Retina (tissue), 1 donor: ENCODE data around the gene HDAC10.

Experiments used
- DNase-seq: peaks from one replicate; pipeline ENCODE4 v3.0.0-alpha.2; 2016

HDAC10 gene

DNA sequence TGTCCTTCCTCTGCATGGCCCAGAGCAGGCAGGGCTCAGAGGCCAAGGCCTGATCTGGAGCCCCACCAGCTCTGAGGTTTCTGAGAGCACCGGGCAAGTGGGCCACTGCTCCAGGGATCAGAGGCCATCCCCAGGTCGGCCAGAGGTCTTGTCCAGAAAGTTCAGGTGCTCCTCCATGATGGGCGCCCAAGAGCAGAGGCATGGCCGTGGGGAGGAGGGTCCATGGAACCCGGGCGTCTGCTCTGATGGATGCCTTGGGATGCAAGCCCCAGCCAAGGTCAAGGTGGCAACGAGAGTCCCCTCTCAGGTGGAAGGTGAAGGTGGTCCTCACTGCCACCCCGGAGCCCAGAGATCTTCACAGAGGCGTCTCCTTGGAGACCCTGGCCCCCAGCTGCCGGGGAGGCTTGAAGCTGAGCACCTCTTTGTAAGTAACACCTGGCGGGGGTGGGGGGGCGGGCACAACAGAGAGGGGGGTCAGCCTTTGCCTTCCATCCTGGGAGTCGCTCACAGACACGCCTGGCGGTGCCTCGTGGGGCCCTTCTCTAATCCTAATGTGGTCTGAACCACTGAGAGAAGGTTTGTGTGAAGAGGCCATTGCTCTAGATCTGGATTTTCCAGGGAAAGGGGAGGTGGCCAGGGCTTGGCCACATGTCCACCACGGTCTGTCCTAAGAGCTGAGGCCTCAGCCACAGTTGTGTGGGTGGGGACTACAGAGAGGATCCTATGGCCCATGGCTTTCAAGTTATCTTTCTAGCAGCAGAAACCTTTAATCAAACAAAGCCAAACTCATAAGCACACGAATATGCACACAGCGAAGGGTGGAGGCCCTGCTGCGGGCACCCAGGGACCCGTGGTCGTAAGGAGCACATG, 2.2 kb upstream of the HDAC10 start:
- DNase-seq: no peak

DNA sequence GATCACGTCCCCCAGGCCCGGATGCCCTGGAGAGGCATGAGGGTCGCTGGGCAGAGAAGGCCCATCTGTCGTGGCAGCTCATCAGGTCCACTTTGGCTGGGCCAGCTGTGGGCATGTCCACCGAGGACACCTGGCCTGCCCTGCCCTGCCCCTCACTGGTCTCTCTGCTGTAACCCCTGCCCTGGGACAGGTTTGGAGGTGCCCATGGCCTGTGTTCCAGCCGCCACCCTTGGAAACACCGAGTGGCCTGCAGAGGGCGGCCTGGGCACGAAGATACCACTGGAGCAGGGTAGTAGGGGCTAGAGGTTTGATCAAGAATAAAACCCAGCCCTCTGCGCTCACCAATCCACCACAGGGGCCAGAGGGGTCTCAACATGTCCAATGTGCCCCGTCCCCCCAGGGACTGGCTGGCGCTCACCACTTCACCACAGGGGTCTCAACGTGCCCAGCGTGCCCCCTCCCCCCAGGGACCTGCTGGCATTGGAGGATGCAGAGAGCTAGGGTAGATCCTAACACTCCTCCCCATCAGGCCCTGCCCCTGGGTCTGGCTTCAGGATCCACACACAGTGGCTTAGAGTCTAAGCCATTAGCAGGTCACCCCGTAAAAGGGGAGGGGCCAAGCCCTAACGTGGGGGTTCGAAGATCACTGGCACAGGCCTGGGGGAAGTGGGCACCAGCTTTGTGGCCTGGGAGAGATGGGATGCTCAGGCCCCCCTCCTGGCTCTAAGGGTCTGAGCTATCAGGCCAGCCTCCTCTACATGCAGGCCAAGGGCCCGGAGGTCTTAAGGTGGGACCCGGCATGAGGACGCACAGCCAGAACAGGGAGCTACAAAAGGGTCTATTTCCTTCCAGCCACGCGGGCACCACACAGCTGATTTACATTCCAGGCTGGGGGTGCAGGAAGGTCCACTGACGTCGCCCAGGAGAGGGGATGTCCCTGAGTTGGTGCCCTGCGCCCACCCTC, 1.3 kb upstream of the HDAC10 start:
- DNase-seq: peak; percentile 76

DNA sequence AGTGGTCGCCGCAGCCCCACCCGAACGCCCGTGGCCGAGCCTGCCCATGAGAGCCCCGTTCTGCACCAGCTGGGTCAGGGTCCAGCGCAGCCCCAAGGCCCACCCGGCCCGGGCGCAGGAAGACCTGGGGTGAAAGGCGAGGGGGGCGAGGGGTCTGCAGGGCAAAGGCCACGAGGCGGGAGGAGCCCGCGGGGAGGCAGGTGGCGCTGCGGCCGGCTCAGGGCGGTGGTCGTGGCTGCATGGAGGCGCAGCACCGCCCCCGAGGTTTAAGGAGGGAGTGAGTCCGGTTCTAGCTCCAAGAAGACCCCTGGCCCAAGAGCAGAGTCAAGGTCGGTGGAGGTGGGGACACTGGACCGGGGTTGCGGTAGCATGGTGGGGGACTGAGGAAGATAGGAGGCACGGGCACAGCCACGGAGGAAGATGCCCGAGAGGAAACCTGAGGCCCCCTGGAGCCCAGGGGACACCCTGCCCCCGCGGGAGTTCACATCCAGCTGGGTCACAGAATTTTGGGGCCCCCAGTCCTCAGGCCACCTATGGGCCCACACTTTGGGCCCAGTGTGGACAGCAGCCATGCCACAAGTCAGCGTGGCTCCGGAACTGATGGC, 514 bp upstream of the HDAC10 start:
- no peak for DNase-seq

DNA sequence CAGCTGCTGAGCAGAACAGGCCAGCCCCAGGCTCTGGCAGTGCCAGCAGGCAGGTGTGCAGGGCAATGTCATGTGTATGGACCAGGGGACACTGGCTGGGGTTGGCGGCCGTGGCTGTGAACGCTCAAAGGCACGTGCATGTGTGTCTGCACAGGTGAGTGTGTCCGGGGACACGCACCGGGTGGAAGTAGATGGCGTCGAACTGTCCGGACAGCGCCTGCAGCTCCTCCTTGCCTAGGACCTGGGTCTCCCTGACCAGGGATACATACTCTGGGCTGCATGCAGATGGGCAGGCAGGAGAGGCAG, 863 bp downstream of the HDAC10 start:
- no peak for DNase-seq

DNA sequence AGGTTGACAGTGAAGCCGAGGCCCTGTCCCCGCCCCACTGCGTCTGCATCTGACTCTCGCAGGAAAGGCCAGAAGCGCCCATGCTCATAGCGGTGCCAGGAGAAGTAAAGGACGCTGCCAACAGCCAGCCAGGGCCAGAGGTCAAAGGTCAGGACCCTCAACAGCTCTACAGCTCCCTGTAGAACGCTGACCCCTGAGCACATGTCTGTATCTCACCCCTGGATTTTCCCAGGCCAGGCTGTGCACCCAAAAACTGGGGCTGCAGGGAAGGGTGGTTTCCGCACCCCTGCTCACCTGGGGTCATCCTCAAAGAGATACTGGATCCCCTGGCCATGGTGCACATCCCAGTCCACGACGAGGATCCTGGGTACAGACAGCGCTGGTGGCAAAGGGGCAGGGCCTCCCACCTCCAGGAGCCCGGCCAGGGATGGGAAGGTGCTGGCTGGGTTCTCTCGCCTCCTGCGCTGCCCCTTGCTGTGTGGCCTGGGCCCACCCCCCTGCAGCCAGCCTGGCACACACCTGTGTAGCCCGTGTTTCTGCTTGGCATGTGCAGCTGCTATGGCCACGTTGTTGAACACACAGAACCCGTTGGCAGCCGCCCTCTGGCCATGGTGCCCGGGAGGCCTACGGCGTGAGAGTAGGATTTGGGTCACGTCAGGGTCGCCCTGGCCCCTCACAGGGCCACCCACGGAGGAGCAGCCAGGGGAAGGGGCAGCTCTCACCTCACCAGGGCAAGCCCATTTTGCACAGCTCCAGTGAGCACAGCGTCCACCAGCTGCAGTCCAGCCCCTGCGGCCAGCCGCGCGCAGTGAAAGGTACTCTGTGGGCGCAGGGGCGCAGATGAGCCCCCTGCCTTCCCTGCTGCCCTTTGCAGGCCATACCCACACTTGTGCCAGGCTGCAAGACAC, 1.5 kb downstream of the HDAC10 start:
- no peak for DNase-seq

DNA sequence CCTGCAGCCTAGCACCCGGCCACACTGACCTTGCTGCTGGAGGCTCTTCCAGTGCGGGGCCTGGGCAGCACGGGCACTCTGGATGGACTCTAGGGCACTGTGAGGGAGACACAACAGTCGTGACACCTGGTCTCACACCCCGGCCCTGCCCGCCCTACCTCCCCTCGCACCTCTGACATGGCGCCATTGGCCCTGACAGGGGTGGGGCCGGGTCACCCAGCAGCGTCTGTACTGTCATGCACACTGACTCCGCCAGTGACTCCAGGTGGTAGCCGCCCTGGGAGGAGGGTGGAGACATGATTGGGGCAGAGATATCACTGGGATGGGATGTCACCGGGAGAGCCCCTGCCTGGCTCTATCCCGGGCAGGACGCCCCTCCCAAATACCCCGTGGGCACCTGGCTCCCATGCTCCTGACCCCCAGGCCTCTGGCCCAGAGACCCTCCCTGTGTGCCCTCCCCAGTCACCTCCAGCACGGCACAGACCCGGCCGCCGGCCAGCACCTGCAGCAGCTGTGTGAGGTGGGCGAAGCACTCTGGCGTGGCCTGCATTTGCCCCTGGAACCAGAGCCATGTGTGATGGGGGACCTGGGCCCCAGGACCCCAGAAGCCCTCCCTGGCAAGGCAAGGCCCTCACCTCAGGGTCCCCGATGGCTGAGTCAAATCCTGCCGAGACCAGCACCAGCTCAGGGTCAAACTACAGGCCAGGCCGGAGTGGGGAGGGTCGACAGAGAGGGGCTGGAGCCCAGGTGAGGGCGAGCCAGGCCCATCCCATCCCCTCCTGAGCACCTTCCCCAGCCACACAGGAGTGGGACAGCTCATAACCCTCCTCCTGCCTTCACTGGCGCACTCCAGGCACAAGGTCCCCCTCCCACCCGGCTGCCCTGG, 2.6 kb downstream of the HDAC10 start:
- DNase-seq: no peak

DNA sequence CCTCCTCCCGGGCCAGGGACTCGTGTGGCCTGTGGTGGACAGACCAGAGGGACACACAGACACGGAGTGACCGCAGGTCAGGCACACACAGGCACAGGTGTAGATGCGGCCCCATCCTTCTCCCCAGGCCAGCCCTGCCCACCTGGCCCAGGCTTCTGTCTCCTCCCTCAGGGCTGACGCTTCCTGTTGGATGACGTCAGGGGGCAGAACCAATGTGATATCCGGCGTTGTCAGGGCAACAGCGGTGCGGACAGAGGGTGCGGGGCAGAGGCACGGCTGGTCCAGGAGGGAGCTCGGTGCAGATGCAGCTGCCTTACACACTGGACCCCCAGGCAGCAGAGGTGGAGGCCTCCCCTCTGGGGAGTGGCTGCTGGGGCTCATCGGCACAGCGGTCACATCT, 3.3 kb downstream of the HDAC10 start:
- no peak for DNase-seq

DNA sequence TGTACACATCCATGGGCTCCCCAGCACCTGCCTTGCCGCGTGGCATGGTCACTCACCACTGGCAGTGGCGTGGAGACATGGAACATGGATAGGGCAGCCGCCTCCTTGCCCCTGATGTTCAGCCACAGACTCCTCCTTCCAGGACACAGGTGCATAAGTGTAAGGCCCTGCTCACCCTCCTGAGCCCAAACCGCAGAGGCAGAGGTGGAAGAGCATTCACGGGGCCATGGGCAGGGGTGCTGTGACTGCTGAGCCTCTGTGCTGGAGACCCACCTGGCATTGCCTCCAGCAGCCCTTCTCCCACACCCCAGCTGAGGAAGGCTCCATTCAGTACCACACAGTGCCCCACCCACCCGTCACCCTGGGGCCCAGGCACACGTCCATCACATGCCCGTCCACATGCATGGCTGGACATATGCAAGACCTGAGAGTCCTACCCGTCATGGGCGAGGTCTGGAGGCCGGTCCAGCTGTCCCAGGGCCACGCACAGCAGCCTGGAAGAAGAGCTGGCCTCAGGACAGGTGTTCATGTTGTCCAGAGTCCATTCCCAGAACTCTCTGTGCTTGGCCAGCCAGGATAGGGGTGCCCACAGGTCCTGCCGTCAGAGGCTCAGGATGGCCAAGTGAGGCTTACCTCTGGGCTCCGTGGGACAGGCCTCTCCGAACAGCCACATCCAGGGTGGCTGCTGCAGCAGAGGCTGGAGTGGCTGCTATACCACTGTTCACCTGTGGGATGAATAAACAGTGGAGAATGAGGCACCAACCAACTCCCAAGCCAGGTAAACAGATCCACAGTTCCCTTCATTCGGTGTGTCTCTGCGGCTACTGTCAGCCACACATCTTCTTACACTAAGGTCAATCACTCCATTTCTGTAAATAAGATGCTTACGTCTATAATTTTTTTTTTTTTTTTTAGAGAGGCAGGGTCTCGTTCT, 4.6 kb downstream of the HDAC10 start:
- no peak for DNase-seq

DNA sequence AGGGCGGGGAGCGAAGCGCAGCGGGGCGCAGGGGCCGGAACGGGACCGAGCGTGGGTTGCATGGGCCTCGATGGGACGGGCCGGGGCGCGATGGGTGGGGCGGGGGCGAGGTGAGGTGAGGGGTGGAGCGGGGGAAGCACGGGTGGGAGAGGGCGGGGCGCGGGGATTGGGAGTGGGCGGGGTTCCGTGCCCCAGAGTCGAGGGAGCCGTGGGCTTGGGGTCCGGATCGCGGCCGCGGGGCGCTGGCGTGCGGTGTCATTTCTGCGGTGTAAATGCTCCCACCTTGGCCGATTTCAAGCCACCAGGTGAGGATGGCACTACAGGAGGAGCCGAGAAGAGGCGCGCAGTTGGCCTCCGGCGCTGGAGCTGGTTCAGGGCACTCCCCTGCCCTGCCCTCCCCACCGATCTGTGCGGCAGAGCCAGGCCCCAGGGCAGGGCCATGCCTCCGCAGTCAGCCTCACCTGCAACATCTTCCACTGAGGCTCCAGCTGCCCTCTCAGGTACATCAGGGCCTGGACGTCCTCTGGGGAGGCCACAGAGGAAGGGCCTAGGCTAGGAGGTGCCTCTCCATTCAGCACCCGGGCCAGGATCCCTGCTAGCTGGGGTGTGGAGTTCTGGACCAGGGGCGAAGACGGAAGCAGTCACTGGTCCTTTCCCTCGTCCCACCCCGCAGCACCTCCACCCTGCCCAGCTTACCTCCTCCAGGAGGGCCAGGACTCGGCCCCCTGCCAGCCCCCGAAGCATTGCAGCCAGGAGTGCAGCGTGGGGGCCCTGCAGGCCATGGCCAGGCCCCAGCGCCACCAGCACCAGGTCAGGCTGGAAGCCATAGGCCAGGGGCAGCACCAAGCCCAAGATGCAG, 5.6 kb downstream of the HDAC10 start:
- DNase-seq: no peak

DNA sequence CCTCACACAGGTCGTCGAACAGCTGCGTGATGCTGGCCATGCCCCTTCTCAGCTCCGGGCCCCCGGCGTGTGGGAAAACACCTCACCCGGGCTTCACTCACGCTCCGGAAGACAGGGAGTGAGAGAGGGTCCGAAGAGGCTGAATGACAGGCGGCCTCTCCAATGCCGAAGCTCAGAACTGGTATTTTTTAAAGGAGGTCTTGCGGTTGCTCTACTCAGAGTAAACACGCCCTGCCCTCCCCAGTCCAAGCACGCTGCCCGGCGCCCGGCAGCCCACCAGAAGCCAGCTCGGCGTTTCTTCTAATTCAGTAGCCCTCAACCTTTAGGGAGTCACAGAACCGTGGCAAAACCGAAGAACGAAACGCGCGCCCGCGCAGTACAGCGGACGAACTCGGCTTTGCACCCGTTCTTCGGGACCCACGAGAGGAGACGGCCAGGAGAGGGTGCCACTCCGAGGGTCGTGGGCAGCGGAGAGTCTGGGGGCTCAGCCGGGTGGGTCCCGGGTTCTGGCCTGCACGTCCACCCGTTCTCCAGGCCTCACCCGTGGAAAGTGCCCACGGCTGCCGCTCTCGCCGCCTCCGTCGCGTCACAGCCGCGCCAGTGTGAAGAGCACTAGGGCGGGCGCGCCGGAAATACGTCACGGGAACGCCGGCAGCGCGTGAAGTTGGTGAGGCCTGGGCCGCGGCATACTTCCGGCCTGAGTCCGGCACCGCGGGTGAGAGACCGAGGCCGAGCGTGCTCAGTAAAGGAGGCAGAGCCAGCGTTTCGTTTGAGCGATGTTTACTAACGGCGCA, 6.4 kb downstream of the HDAC10 start, which contains the start of gene TUBGCP6:
Gene TUBGCP6, minus strand, starts transcription at position 604 of the 794 bp plus-strand sequence. Its CDS starts 564 bp downstream, at position 40.
- DNase-seq: peak; percentile 96

DNA sequence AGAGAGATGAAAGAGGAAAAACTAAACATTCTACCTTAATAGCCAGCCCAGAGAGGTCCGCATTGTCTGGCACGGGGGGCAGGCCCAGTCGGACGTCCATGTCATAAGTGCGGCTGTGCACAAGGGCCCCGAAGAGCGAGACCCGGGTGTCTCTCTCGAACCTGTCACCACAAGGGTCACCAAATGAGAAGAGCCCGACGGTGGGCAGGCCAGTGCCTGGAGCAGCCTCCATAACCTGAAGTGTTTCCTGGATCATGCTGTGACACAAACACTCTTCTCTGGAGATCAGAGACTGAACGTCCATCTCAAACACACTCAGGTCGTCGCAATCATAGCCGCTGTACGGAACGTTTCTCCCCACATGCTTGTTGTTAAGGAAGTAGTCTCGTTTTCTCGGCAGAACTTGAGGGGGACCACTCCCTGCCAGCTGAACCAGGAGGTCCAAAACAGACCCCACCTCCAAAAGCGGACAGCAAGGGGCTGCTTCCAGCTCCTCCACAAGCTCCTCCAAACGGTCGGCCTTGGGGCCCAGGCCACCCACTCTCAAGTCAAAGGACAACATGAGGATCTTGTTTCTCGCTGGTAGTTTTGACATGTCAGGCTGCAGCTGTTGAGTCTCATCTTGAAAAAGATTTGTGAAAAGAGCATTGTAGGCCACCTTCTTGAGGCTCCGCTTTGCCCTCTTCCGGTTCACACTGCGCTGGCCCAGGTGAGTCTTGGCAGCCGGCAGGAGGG, 7.2 kb downstream of the HDAC10 start:
- no peak for DNase-seq

DNA sequence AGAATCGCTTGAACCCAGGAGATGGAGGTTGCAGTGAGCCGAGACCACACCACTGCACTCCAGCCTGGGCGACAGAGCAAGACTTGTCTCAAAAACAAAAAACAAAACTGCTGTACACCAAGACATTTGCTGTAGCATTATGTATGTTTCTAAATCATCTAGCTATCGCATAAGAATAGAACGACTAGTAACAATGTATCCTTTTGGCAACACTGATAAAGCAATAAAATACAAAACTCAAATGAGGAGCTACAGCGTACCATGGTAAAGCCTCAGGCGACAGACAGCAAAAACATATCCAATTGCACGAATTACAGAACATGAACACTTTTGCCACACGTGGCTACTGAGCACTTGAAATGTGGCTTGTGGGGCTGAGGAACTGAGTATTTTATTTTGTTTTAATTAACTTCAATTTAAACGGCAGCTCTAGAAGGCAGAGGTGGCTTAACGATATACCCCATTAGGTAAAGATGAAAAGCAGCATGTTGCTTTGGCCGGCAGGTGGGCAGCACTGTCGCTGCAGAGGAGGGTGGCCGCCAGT, 8.6 kb downstream of the HDAC10 start:
- no peak for DNase-seq

DNA sequence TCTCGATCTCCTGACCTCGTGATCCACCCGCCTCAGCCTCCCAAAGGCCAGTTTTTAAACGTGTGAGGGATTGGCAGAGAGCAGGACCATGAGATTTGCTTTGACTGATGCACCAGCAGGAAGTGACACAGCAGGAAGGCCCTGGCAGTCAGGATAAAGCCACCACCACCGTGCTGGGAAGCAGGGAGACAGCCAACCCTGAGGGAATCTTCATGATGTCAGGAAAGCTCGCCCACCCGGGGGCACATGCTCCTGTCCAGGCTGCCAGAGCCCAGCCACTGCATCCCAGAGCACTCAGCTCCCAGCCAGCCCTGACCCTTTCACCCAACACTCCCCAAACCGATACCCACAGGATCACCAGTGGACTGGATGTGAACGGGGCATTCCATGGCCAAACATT, 12.3 kb downstream of the HDAC10 start:
- DNase-seq: no peak

DNA sequence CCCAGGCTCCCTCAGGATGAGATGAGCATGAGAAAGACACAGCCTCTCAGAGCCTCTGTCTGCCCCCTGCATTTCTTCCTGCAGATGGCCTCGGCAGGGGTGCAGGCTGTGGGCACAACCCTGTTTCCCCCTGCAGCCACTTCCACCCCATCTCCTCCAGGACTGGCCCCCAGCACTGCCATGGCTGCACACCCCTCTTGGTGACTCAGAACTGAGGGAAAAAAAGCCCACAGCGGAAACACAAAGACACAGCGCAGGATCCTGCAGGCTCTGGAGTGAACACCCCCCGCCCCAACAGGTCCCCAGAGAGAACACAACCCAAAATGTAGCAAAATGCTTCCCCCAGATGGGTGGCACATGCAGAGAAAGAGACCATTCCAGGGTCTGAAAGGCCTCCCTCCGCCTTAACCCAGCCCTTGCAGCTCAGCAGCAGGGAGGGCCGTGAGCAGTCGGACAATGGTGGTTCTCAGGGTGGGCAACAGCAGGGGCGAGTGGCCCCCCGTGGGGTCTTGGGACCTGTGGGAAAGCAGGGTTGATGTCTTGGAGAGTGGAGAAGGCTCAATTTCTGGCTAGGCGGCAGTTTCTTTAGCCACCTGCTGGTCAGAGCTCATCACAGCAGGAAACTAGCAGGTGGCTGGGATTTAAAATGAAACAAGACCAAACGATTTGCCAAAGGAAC, 14.2 kb downstream of the HDAC10 start:
- DNase-seq: peak; percentile 37

DNA sequence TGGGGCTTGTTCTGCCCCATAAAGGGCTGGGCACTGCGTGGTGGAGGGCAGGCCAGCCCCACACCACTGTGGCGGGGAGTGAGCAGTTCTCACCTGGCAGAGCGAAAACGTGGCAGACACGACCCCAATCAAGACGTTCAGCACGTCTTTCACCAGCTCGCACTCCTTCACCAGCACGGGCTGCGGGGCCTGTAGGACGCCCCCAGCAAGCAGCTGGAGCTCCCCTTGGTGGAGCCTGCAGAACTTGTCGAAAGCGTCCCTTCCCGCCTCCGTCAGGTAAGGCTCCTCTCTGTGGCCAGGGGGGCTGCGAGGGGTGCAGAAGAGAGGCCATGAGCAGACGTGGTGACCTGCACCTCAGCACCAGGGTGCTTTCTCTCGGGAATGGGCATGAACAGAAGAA, 17.8 kb downstream of the HDAC10 start:
- no peak for DNase-seq

DNA sequence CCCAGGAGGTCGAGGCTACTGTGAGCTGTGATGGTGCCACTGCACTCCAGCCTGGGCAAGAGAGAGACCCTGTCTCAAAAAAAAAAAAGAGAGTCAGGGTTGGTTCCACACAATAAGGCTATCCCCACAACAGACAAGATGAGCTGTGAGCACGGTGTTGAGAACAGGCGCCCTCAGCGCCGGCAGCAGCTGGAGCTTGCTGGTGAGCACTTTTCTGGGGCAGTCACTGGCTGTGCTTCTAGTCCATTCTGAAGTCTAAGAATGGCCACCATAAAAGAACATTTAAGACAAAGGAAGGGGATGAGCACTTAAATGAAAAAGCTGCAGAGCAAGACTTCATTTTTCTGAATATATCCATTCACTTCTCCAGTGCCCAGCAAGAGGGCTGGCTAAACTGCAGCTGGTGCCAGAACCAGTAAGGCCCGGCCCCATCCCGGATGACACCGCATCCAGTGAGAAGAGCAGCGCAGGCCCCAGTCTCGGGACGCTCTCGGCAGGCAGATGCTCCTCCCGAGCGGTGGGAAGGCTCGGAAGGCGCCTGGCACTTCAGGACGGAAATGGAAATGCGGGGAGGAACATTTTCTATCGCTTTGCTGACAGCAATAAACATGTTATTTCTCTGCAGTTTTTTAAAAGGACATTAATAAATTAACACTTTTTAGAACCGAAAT, 18.4 kb downstream of the HDAC10 start:
- DNase-seq: no peak
